Measurements from ENCODE around the gene ADAM8.

DNA sequence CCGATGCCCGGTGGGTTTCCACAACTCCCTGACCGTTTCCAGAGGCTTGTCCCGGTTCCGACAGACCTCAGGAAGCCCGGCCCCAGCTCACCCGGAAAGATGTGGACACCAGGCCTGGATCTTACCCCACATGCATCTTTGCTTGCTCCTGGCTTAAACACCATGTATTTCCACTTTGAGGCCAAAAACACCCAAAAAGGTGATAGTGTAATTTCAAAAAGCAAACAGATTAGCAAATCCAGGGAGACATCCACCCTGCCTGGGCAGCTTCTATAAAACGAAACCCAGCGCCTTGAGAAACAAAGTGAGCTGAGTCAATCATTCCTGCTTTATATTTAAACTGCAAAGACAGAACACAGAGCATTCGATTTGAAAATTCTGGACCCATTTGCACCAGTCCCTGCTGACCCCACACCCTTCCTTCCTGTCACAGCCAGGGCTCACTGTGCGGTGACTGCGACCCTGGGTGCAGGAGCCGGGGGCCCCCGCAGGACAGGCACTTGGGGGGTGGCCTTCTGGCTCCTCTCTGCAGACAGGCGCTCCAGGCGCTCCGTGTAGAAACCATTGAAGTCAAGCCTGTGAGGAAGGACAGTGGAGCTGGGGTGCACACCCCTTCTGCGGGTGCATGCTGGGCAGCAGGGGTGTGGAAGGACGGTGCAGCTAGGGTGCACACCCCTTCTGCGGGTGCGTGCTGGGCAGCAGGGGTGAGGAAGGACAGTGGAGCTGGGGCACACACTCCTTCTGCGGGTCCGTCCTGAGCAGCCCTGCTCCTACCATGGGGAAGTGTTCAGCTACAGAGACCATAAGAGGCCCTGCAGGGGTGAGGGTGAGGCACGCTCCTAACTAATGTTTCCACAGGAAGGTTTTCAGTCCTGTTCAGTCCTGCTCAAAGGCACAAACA, 2.9 kb upstream of the ADAM8 start:
- TF ChIP-seq, protein P1, sequence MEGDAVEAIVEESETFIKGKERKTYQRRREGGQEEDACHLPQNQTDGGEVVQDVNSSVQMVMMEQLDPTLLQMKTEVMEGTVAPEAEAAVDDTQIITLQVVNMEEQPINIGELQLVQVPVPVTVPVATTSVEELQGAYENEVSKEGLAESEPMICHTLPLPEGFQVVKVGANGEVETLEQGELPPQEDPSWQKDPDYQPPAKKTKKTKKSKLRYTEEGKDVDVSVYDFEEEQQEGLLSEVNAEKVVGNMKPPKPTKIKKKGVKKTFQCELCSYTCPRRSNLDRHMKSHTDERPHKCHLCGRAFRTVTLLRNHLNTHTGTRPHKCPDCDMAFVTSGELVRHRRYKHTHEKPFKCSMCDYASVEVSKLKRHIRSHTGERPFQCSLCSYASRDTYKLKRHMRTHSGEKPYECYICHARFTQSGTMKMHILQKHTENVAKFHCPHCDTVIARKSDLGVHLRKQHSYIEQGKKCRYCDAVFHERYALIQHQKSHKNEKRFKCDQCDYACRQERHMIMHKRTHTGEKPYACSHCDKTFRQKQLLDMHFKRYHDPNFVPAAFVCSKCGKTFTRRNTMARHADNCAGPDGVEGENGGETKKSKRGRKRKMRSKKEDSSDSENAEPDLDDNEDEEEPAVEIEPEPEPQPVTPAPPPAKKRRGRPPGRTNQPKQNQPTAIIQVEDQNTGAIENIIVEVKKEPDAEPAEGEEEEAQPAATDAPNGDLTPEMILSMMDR (IDR thresholded peaks at IDR 0.05), result no peak
- no peak for TF ChIP-seq POLR2A (IDR thresholded peaks at IDR 0.05)
